ENCODE data around the gene MAVS. TPM values are rescaled to one million over a fixed set of nuclear protein-coding genes. Genes with fewer than 3 reads are reported as not detected.

The MAVS gene
- total RNA-seq, 3 donors from 2014 or later: 23.3 to 32.3 (median 24.6) TPM

DNA sequence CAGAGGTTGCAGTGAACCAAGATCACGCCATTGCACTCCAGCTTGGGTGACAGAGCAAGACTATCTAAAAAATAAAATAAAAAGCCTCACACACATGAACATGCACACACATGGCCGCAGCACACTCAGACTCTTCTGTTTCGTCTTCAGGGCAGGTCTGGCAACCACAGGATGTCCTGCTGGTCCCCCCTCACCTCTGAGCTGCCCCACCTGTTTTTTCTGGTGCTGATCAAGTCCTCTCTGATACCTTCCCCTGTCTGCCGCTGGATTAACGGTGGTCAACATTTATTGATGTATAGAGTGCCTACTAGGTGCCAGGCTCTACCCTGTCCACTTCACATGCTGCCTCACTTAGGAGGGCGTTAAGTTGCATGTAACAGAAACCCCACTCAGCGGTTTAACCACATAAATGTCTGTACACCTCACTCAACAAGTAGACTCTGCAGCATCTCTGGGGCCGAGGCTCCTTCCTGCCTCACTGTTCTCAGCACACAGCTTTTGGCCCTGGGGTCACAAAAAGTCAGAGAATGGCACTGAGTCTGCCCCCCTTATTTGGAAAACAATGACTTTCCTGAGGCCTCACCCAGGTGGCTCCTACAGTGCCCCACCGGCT lies 30.8 kb upstream of the MAVS start:
- Histone ChIP-seq H3K4me3 (no peak overlapping the region), H3K27ac (no peak overlapping the region), H3K9me3 (no peaks in the 10 kb centered on the region), H3K27me3 (no peaks in the 10 kb centered on the region), H3K4me1 (peaks cover 0 to 6% of the 10 kb centered on the region in 2 donors), H3K36me3 (no peaks in the 10 kb centered on the region)
- TF ChIP-seq POLR2A (IDR thresholded peaks at IDR 0.05) (no peak), POLR2AphosphoS5 (IDR thresholded peaks at IDR 0.05) (no peak)
- TF ChIP-seq, protein P1, sequence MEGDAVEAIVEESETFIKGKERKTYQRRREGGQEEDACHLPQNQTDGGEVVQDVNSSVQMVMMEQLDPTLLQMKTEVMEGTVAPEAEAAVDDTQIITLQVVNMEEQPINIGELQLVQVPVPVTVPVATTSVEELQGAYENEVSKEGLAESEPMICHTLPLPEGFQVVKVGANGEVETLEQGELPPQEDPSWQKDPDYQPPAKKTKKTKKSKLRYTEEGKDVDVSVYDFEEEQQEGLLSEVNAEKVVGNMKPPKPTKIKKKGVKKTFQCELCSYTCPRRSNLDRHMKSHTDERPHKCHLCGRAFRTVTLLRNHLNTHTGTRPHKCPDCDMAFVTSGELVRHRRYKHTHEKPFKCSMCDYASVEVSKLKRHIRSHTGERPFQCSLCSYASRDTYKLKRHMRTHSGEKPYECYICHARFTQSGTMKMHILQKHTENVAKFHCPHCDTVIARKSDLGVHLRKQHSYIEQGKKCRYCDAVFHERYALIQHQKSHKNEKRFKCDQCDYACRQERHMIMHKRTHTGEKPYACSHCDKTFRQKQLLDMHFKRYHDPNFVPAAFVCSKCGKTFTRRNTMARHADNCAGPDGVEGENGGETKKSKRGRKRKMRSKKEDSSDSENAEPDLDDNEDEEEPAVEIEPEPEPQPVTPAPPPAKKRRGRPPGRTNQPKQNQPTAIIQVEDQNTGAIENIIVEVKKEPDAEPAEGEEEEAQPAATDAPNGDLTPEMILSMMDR (IDR thresholded peaks at IDR 0.05): no peak
- intact Hi-C loops (cut with DNase I; ENCODE audit: low total_unique reads): loop anchor here (10.0 kb wide), 1 partner anchor 119 kb away; no protein-coding TSS in a partner anchor
- DNase-seq (ENCODE audit: low spot score in 2 of 2): no peak

DNA sequence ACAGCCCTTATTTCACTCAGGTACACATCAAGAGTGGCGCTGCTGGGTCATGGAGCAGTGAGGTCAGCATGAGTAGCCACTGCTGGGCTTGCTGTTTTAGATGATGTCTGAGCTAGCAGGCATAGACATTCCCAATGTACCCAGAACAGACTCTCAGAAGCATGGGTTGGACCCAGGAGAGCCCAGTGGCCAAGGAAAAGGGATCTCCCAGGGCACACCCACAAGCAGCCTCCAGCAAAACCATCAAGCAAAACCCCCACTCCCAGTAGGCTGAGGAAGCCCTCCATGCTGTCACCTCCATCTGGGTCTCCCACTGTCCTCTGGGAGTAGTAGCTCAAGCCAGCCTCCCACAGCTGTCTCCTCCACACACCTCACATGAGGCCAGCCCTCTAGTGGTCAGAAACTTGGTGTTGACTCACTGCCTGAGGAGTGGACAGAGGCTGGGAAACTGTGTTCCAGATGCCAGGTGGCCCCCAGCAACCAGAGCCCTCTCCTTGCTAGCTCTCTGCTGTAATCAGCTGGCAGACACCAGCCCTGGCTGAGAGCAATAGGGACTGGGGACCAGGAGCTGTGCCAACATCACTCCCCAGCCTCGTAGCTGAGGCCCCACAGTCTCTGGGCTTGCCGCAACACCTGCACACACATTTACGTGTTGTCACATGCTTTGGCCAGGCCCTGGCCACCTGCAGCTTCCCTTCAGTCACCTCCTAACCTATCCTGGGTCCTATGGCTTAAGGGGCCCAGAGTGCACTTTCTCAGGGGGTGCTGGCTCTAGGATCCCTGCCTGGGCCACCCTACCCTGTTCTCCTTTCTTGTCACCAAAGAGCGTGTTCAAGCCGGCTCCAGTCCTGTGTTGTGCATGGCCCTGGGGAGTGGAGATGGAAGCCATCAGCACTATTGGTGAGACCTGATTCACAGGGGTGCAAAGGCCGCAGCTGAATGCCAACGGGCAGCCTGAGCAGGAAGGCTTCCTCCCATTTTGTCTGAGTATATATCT lies 28.2 kb upstream of the MAVS start:
- H3K27me3 ChIP-seq: no peaks in the 10 kb centered on the region
- H3K9me3 ChIP-seq: no peaks in the 10 kb centered on the region
- peaks cover 0 to 4% of the 10 kb centered on the region in 2 donors for H3K4me1 ChIP-seq
- peak overlapping the region; percentile 31 to 75 for H3K27ac ChIP-seq
- peak in 1 of 2 donors; percentile 67 for DNase-seq (ENCODE audit: low spot score in 2 of 2)
- H3K4me3 ChIP-seq: no peak overlapping the region
- intact Hi-C loops (cut with DNase I; ENCODE audit: low total_unique reads): loop anchor here (10.0 kb wide), 1 partner anchor 116 kb away; no protein-coding TSS in a partner anchor
- peaks cover under 1% of the 10 kb centered on the region for H3K36me3 ChIP-seq
- TF ChIP-seq POLR2AphosphoS5 (IDR thresholded peaks at IDR 0.05): no peak
- TF ChIP-seq, protein P1 (IDR thresholded peaks at IDR 0.05): peak; percentile 52 to 73 (median 62)
- TF ChIP-seq POLR2A (IDR thresholded peaks at IDR 0.05): no peak

DNA sequence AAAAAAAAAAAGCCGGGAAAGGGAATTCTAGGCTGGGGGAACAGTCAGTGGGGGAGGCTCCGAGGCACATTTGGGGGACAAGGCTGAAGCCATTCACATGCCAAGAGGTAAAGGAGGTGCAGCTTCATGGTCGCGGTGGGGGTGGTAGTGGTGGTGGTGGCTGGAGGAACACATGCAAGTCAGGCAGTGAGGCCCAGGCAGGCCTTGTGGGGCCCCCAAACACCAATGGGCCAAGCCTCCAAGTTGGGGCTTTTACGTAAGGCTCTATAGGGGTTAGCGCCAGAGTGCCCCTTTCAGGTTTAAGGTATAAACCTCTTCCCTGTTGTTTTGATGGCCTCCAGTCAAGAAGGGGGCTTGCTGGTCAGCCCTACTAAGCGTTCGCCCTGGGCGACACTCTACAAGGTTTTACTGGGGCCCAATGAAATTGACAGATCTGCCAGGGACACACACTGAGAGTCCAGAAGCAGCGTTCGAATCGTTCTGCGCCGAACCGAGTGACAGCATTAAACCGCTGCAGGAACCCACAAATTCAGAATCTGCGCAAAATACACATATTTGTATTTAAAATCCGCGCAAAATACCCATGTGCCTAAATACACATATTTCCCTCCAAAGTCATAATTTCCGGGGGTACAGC lies 27.1 kb upstream of the MAVS start:
- Histone ChIP-seq H3K27me3 (no peaks in the 10 kb centered on the region), H3K36me3 (peaks cover 7% of the 10 kb centered on the region), H3K27ac (peak overlapping the region; percentile 96 to 98), H3K9me3 (no peaks in the 10 kb centered on the region), H3K4me1 (peaks cover 0 to 4% of the 10 kb centered on the region in 2 donors), H3K4me3 (peak overlapping the region; percentile 74 to 84 (median 77))
- TF ChIP-seq POLR2AphosphoS5 (IDR thresholded peaks at IDR 0.05) (no peak), POLR2A (IDR thresholded peaks at IDR 0.05) (no peak)
- TF ChIP-seq, protein P1 (IDR thresholded peaks at IDR 0.05): no peak
- no peak for DNase-seq (ENCODE audit: low spot score in 2 of 2)
- intact Hi-C loops (cut with DNase I; ENCODE audit: low total_unique reads): loop anchor here (2.0 to 10.0 kb wide), 2 partner anchors 35 to 115 kb away; no protein-coding TSS in a partner anchor

DNA sequence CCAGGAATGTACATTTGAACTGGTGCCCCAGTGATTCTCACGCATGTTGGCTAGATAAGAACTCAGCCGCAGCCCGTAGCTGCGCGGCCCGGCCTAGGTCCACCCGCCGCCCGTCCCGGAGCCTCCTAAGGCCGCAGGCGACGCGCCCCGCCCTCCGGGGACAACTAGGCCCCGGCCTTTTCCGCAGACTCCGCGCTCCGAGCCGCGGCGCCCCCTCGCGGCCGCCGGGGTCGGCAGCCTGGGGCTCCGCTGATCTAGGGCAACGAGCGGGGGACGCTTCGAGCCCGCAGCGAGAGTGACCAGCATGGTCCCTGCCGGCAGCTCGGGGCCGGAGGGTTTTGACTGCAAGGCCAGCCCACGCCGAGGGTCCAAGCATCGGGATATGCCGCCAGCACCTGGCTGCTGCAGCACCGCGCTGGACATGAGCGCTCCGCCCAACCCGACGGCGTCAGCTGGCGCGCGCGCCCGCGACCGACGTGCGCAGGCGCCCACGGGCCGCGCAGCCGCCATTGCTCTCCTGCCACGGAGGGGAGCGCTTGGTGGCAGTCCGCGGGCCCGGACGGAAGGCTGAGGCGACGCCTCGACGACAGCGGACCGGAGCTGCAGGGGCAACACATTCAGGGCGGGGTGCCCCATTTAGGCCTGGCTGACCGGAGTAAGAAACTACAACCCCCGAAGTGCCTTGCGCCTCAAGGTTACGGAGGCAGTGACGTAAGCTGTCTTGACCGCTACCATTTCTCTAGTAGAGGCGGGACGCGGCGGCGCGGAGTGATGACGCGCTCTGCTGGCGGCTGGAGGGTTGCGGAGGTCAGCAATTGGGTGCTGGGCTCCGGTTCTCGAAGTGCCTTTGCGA lies 26.4 kb upstream of the MAVS start, which contains the start of gene AP5S1:
AP5S1 (plus strand) TSS at position 500 of the 853 bp plus-strand sequence. CDS start 1,571 bp downstream, outside the sequence.
- Histone ChIP-seq H3K27ac (peak within 1 kb of the TSS; percentile 96 to 98), H3K4me1 (peaks cover 0 to 4% of the 10 kb centered on the region in 2 donors), H3K27me3 (no peaks in the 10 kb centered on the region), H3K4me3 (peak within 1 kb of the TSS; percentile 74 to 84 (median 77)), H3K9me3 (no peaks in the 10 kb centered on the region), H3K36me3 (peaks cover 7% of the 10 kb centered on the region)
- intact Hi-C loops (cut with DNase I; ENCODE audit: low total_unique reads): loop anchor here (2.0 kb wide), 1 partner anchor 35 kb away; no protein-coding TSS in a partner anchor
- peak; percentile 96 for DNase-seq (ENCODE audit: low spot score in 2 of 2)
- TF ChIP-seq POLR2A (IDR thresholded peaks at IDR 0.05) (peak; percentile 62), POLR2AphosphoS5 (IDR thresholded peaks at IDR 0.05) (peak; percentile 89 to 92 (median 91))
- TF ChIP-seq, protein P1 (IDR thresholded peaks at IDR 0.05): peak; percentile 94 to 100 (median 99)
